ENCODE results near the gene KLHL24.
"Not testable (repeated sequence)": the region's sequence is repeated elsewhere in the genome, so short reads cannot be mapped to it uniquely, and the experiment has no call there.

KLHL24 gene, protein sequence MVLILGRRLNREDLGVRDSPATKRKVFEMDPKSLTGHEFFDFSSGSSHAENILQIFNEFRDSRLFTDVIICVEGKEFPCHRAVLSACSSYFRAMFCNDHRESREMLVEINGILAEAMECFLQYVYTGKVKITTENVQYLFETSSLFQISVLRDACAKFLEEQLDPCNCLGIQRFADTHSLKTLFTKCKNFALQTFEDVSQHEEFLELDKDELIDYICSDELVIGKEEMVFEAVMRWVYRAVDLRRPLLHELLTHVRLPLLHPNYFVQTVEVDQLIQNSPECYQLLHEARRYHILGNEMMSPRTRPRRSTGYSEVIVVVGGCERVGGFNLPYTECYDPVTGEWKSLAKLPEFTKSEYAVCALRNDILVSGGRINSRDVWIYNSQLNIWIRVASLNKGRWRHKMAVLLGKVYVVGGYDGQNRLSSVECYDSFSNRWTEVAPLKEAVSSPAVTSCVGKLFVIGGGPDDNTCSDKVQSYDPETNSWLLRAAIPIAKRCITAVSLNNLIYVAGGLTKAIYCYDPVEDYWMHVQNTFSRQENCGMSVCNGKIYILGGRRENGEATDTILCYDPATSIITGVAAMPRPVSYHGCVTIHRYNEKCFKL

DNA sequence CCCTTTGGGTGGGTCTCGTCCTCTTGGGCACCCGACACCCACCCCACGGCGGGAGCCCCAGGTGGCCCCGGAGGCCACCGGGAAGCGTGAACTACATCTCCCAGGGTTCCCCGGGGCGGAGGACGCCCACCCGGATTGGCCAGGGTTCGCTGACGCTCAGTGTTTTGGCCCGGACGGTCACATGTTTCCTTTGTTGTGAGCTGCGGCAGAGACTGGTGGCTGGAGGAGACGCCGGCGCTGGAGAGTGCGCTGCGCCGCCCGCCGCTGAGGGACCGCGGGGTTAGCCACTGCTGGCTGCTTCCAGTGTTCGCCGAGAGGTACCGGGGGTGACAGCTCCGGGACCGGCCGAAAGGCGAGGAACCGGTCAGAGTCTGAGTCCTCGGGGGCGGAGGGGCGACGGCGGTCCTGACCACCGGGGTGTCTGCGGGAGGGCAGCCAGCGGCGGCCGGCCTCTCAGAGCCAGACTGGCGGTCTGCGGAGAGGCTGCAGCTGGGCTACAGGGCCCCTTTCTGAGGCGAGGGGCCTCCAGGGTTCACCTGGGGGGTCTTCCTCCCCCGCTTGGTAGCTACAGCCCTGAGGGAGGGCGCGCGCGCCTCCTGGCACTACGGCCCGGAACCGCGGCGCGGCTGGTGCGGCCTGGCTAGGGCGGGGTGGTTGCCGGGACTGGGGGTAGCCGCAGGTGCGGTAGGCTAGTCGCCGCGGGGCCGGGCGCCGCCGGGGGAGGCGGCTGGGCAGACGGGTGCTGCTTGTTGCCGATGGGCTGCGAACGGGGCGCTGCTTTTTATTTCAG, at the start of gene KLHL24:
KLHL24 (plus strand) TSS at position 193 of the 790 bp plus-strand sequence. CDS start 14,734 bp downstream, outside the sequence.
- peak; percentile 92 for DNase-seq

DNA sequence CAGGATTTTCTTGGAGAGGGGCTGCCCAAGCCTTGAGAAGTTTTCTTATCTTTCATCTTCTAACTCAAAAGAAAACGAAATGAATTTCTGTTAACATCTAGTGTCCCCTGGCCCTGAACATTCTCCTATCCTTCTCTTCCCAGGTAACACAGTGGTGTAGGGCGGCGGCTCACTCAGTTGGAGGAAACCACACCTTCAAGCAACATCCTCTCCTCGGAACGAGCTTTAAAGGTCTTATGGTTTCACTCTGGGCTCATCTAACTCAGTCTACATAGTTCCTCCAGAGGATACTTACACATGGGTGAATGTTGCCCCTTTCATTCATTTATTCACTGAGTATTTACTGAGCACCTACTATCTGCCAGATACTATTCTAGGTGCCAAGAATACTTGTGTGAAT, 48.9 kb upstream of the KLHL24 start:
- no peak for DNase-seq

DNA sequence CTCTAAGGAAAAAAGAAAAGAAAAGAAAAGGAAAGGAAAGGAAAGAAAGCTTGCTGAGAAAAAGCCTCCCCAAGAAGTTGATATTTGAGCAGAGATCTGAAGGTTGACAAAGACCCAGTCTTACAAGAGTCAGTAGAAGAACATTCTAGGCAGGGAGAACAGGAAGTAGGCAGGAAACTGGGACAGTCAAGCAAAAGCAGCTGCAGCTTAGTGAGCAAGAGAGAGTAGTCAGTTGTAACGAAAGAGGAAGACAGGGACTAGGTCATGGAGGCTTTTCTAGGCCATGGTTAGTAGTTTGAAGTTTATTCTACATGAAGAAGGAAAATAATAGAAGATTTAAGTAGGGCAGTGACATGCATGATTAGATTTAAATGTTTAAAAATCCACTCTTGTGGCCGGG, 48.1 kb upstream of the KLHL24 start:
- no peak for DNase-seq

DNA sequence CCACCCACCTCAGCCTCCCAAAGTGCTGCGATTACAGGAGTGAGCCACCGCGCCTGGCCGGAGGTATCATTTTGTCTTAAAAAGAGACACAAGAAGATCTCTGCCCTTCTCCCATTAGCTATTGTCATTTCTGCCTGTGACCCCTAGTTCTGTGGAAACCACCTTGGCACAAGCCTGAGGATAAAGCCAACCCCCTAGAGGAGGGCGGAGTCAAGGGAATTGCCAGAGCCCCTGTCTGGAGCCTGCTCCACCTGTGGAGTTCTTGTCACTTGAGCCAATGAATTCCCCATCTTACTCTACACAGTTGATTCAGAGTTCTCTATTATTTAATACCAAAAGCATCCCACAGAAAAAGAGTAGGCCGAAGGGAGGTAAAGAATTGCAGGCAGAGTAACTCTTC, 45.0 kb upstream of the KLHL24 start:
- DNase-seq, result no peak

DNA sequence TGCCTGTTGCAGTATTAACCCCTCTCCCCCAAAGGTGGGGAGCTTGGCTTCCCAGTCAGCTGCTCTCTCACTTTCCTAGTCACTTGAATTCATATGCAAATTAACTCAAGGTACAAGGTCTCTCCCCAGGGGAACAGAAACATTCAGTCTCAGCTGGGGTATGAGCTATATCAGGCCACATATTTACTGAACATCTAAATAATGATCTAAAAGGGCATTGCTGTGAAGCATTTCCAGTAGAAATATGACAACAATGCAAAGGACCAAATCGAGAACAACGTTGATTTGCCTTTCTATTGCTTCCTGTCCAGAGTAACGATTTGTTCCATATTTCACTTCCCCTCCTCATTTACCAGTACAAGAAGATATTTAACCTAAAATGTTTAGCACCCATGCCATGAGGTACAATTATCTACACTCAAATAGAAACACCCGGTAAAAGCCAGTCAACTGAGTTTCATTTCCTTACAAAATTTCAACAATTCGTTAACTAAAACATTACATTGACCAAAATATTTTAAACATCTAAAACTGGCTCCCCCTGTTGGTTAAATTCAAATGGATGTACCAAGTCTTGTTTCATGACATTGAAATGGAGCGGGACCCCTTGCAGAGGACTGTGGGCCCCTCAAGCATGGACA, 43.4 kb upstream of the KLHL24 start:
- no peak for DNase-seq

DNA sequence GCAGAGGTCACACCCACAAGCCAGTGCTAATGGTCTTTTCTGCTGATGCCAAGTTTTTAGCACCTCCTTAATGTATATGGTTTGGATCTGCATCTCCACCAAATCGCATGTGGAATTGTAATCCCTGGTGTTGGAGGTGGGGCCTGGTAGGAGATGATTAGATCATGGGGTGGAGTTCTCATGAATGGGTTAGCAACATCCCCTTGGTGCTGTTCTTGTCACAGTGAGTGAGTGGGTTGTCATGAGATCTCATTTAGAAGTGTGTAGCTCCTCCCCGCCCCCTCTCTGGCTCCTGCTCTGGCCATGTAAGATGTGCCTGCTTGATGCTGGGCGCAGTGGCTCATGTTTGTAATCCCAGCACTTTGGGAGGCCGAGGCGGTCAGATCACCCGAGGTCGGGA, 42.6 kb upstream of the KLHL24 start:
- DNase-seq, result no peak

DNA sequence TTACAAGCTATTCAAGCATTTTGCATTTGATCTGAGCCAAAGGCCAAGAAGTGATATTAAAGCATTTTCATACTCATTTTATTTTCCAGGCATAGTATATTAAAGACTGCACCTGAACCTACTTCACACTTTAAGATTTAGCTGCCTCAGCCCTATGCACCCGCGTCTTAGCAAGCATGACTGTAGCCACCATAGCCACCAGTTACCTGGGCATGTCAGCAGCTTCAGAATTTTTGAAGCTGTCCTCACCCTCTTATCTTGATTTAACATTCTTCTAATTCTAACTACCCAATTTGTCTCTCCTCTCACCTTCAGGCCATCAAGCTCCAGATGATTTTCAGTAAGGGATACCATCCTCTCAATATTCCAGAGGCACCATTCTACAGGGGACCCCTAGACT, 40.8 kb upstream of the KLHL24 start:
- no peak for DNase-seq

DNA sequence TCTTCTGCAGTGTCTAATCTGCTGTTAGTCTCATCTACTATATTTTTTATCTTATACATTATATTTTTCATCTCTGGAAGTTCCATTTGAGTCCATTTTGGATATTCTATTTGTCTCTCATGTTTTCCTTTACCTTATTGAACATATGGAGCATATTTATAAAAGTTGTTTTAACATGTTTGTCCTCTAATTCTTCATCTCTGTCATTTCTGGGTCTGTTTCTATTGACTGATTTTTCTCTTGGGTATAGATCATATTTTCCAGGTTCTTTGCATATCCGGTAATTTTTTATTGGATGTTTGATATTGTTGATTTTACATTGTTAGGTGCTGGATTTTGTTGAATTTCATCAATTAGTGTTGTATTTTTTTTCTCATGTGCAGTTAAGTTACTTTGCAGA, 37.5 kb upstream of the KLHL24 start:
- no peak for DNase-seq

DNA sequence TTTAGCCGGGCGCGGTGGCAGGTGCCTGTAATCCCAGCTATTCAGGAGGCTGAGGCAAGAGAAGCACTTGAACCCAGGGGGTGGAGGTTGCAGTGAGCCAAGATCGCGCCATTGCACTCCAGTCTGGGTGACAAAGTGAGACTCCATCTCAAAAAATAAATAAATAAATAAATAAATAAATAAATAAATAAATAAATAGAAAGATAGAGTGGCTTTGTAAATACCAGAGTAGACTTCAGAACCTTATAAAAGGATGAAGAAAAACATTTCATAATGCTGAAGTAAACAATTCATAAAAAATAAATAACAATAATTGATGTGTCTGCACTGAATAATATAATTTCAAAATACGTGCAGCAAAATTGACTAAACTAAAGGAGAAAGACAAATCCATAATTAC, 24.1 kb upstream of the KLHL24 start:
- not testable (repeated sequence) for DNase-seq

DNA sequence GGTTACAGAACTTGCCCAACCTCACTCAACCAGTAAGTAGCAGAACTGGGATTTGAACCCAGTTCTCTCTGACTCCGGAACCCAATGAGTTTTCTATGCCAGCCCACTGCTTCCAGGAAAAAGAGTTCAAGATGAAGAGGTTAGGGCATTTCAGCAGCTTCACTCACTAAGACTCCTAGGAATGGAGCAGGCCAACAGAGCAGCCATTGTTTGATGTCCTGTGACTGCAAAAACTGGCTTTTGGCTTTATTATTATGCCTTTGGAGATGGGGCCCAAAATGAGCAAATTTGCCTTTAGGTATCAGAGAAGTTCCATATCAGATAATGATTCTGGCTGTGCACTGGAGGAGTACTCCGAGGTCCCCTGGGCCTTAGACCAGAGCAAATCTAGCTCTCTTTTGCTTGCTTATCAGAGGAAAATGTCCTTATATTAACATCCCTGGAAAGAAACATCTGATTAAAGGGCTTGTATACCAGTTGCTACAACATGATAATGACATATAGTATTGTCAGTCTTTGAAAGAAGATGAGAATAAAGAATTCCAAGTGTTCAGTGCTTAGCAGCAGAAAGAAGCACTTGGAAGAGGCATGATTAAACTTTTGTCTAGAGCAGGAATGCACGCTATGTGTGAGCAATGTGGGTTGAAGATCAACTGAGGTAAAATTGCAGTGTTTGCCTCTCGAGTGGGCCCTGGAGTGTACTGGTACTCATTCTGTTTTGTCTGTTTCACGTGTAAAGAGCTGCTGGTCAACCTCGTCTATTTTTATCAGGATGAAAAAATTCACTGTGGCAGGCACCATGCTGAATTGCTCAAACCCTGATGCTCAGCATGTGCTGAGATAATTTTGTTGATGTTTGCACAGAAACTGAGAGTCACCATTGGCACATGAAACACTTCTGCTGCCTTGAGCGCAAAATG, 21.8 kb upstream of the KLHL24 start:
- no peak for DNase-seq

DNA sequence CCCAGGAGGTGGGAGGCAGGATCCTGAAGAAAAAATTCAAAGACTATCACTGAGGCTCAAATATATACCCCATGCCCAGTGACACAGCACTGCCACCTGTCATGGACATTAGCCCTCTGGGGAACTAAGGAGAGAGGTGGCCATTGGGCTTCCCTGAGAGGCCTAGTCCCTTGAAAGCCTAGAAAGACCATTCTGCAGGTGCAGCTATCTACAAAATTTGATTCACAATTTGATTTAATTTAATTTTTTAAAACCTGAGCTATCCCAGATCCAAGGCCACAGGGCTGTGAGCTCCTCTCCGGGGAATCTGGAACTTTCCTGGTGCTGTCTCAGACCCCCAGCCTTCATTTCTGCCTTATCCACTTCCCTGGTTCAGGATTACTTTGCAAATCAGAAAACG, 16.9 kb upstream of the KLHL24 start:
- no peak for DNase-seq

DNA sequence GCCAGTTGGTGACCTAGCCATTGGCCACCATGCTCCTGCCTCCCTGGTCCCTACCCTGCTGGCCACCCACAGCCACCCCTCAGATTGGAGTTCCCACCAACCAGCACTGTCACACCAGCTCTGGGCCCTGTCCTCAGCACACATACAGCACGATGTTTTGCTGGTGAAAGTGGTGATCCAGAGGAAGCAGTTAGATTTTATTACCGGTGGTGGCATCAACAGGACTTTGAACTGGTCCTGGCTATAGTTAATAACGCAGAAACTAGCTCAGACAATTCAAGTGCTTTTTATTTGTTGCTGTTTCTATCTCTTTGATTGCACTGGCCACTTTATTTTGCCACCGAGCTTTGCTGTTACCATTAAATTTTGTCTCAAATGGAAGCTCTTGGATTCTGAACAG, 16.4 kb upstream of the KLHL24 start:
- no peak for DNase-seq

DNA sequence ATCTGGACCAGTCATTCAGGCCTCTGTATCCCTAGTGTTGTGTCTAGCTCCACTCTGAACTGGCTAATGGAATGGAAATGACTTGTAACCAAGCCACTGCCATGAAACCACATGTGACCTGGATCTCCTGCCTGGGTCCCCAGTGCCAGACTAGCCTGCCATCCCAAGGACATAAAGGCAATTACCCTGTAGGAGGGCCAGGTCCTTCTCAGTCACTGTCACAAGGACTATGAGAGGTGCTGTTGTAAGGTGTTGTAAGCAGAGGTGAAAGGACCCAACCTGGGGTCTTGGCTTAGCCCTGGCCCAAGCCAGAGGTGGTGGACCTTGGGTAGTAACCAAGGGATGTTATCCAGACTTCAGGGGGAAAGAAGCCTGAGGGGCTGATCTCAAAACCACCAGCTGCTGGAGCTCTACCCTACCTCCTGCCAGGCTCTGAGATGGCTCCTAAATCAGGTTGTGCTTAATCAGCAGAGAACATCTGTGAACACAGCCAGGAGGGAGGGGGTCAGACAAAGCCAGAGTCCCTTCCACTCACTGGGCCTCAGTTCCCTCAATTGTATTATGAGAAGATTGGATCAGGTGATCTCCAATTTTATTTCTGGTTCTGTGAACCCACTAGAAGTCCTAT, 15.7 kb upstream of the KLHL24 start:
- no peak for DNase-seq

DNA sequence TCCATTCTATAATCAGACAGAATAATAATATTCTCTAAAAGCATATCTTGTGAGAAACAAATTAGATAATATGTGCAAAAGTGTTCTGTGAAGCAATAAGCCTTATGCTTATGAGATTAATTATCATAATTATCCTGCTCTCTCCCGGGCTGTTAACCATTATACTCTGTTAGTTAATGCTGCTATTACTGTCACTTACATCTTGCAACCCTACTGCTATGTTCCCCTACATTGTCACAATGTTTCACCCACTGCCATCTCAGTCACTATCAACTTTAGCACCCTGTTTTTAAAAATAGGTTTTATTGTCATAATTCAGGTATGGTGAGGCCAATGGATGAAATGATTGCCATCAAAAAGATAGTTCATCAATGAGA, 15.2 kb upstream of the KLHL24 start:
- no peak for DNase-seq

DNA sequence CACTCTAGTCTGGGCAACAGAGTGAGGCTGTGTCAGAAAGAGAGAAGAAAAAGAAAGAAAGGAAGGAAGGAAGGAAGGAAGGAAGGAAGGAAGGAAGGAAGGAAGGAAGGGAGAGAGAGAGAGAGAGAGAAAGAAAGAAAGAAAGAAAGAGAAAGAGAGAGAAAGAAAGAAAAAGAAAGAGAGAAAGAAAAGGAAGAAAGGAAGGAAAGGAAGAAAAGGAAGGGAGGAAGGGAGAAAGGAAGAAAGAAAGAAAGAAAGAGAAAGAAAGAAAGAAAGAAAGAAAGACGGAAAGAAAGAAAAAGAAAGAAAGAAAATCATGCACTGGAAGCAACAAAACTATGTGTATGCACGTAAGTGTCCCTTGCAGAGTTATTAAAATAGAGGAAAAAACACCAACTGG, 12.9 kb upstream of the KLHL24 start:
- DNase-seq, result not testable (repeated sequence)

DNA sequence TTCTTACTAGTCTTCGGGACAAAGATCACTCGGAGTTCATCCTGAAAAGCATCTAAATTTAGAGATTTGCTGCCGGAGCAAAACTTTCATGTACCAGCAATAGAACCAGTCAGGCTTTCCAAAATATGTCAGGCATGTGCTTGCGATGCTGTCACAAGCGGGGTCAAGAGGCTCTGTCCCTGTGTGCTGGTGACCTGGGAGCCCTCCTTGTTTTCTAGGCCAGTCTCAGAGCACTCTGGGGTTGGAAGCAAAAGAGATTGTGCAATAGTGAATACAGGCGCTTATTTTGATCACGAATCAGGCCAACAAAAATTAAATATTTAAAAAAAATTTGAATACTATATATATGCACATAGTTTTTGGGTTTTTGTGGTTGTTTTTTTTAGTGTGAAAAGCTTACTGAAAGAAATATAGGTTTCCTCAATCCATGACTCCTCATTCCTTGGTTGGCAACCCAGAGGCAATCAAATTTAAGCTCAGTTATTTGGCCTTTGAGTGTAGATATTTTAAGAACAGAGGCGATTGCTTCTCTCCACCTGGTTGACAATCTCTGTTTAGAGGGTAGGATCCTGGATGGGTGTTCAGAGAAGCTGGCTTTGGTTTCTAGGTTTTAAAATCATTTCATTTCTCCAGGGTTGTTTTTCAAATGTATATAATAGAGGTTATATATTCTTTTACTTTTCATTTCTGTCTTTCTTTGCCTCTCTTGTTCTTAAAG, 8.4 kb upstream of the KLHL24 start:
- no peak for DNase-seq

DNA sequence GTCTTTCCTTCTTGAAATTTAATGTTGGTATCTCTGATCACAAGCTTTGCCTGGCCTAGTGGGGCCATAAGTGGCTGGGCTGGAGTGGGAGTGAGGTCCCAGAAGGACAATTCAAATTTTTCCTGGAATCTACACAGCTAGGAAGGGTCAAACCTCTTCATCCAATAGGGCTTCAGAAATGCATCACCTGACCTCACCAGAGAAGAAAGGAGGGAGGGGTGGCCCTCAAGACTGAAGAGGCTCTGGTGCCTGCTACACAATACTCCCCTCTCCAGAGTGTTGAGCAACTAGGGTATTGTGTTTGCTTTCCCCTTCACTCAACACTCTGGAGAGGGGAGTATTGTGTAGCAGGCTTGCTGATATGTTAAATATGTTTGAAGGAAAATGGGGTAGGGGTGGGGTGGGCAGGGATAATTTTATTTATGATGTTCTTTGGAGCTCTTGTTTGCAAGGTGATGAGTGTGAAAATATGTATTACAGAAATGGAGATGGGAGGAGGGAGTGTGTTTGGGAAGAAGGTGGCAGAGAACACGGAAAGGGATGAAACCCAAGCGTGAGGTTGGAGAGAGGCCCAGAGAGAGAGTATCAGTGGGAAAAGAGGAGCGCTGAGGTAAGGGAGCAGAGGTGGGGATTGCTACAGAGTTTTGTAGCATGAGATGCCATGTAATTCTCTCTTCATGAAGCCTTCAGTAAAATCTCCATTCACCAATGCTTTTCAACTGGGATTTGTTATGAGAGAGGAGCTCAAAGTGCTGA, 5.7 kb upstream of the KLHL24 start:
- peak; percentile 48 for DNase-seq

DNA sequence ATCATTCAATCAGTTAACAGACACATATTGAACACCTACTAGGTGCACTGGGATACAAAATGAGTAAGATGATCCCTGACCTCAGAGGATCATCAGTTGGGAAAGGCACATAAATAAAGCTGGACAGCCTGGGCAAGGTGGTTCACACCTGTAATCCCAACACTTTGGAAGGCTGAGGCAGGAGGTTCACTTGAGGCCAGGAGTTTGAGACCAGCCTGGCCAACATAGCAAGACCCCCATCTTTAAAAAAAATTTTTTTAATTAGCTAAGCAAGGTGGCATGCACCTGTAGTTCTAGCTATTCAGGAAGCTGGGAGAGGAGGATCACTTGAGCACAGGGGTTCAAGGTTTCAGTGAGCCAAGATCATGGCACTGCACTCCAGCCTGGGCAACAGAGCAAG, 3.7 kb upstream of the KLHL24 start:
- no peak for DNase-seq

DNA sequence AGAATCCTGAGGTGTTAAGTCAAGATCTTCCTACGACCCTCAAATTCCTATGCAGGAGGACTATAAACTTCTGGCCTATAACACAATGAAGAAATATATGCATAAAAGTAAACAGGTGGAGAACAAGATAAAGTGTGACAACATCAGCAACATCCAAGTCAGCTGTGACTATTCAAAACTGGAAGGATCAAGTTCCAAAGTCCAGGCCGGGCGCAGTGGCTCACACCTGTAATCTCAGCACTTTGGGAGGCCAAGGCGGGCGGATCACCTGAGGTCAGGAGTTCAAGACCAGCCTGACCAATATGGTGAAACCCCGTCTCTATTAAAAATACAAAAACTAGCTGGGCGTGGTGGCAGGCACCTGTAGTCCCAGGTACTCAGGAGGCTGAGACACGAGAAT, 2.7 kb upstream of the KLHL24 start:
- not testable (repeated sequence) for DNase-seq

DNA sequence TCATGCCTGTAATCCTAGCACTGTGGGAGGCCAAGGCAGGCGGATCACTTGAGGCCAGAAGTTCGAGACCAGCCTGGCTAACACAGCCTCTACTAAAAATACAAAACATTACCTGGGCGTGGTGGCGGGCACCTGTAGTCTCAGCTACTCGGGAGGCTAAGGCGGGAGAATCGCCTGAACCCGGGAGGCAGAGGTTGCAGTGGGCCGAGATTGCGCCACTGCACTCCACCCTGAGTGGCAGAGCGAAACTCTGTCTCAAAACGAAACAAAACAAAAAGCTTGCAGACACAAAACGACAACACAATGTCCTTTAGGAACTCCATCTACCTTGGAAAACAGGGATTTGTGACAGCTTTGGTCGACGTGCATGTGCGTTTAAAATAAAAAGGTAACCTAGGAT, 716 bp upstream of the KLHL24 start:
- no peak for DNase-seq

DNA sequence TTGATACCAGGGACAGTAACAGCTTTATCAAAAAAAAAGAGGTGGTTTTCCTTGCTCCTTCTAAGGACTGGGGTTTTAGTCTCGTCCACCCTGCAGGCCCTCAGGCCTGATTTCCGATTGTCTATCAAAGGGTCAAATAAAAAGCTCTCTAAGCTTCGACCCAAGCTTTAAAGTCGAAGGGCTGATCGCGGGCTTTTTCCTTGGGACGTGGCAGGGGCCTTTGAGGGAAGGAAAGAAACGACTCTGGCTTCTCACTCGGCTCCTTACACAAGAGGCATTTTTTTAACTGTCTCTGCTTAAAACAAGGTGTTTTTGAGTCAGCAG, 354 bp upstream of the KLHL24 start:
- DNase-seq, result no peak
